Measurements from ENCODE around the gene TTC3.

Gene TTC3

DNA sequence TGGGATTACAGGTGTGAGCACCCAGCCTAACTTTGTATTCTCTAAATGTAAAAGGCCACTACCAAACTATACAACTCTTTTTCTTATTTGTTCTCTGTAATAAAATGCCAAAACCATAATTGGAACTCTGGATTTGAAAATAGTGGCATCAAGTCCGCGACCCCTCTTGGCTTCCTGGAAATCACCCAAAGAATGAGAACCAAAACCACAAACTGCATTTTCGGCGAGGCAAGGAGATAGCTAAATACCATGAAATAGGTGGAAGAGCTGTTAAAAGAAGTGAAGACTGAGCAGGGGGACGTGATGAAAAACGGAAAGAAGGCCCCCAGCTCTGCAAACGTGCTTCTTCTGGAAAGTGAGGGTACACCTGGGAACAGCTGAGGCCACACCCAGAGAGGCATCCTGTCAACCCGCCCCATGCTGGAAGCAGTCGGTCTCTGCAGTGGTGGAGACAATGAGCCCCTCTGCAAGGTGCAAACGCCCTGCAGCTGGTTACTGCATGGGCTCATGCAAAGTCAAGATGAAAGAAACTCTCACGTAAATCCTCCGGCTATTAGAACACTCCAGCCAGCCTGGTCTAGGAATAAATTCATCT lies 171.5 kb downstream of the TTC3 start:
- no peak overlapping the region for H3K4me3 ChIP-seq (ENCODE audit: low read depth, low read length)
- TF ChIP-seq, protein P1, sequence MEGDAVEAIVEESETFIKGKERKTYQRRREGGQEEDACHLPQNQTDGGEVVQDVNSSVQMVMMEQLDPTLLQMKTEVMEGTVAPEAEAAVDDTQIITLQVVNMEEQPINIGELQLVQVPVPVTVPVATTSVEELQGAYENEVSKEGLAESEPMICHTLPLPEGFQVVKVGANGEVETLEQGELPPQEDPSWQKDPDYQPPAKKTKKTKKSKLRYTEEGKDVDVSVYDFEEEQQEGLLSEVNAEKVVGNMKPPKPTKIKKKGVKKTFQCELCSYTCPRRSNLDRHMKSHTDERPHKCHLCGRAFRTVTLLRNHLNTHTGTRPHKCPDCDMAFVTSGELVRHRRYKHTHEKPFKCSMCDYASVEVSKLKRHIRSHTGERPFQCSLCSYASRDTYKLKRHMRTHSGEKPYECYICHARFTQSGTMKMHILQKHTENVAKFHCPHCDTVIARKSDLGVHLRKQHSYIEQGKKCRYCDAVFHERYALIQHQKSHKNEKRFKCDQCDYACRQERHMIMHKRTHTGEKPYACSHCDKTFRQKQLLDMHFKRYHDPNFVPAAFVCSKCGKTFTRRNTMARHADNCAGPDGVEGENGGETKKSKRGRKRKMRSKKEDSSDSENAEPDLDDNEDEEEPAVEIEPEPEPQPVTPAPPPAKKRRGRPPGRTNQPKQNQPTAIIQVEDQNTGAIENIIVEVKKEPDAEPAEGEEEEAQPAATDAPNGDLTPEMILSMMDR (IDR thresholded peaks at IDR 0.05; ENCODE audit: borderline replicate concordance, insufficient read depth, low read depth, low read length): no peak

DNA sequence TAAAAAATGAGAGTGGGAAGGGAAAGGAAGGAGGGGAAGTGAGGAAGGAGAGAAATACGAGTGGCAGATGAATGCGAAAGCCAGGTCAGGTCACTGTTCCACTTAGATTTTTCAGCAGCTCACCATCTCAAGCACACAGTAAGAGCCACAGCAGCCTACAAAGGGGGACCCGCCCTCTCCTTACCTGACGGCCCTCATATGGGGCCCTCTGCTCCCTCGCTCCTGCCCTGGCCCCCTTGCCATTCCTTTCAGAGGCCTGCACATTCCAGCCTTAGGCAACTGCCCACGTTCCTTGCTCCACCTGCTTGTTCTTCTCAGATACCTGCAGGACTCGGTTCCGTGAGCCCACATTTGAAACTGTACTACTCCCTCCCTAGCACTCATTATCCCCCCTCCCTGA lies 172.1 kb downstream of the TTC3 start:
- TF ChIP-seq, protein P1 (IDR thresholded peaks at IDR 0.05; ENCODE audit: borderline replicate concordance, insufficient read depth, low read depth, low read length): no peak
- H3K4me3 ChIP-seq (ENCODE audit: low read depth, low read length): no peak overlapping the region

DNA sequence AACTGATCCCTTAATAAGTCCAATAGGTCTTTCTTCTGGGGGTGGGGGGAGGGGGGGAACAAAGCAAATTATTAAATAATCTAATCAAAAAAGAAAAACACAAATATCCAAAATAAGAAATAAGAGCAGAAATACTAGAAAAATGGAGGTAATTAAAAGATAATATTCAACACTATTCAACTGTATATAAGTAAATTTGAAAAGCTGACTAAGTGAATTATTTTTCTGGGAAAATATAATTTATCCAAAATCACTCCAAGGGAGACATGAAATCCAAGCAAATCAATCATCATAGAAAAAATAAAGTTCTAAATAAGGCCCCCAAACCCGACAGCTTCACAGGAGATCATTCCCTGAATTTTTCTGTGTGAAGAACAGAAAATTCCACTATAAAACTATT lies 175.2 kb downstream of the TTC3 start:
- TF ChIP-seq, protein P1 (IDR thresholded peaks at IDR 0.05; ENCODE audit: borderline replicate concordance, insufficient read depth, low read depth, low read length): no peak
- no peak overlapping the region for H3K4me3 ChIP-seq (ENCODE audit: low read depth, low read length)

DNA sequence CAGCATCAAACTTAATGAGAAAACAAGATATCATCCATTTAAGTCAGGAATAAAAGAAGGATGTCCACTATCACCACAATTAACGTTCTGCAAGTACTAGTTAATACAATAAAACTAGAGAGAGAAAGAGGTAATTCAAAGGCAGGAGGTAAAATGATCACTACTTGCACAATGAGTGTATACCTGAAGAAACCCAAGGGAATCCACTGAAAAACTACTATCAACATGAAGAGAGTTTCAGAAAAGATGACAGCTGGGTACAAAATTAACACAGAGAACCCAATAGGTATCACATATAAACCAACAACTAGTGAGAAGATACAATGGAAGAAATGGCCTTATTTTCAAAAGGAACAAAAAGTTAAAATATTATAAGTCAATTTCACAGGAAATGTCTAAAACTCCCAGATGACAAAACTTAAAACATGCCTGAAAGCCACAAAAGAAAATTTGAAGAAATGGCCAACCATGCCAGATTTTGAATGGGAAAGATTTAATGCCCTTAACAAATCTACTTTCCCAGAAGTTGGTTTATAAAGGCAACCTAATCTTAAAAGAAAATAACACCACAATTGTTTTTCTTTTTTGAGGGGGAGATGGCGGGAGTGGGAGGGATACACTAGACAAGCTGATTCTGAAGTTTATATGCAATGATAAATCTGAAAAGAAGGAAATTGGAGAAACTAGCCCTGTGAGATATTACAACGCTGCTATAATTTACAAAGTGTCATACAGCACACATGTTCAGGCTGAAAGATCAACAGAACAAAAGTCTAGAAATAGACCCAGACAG lies 176.3 kb downstream of the TTC3 start:
- H3K4me3 ChIP-seq (ENCODE audit: low read depth, low read length): no peak overlapping the region
- TF ChIP-seq, protein P1 (IDR thresholded peaks at IDR 0.05; ENCODE audit: borderline replicate concordance, insufficient read depth, low read depth, low read length): no peak

DNA sequence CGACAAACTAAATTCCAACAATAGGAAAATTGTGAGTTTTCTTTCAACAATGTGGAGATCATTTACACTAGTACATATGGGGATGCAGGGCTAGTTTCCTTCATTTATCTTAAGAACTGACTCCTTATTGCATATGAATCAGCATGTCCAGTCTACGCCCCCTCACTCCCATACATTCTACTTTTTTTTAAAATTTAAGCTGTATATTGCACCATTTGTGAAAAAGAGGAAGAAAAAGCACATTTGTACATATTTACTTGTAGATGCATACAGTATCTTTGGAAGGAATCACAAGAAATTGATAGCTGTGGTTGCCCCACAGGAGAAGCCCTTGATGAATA lies 178.2 kb downstream of the TTC3 start:
- TF ChIP-seq, protein P1 (IDR thresholded peaks at IDR 0.05; ENCODE audit: borderline replicate concordance, insufficient read depth, low read depth, low read length): no peak
- no peak overlapping the region for H3K4me3 ChIP-seq (ENCODE audit: low read depth, low read length)

All from GM12875 (cell line).